ENCODE measurements around the gene CPPED1. TPM values are rescaled to one million over a fixed set of nuclear protein-coding genes. Genes with fewer than 3 reads are reported as not detected.
"Not testable (repeated sequence)": the region's sequence is repeated elsewhere in the genome, so short reads cannot be mapped to it uniquely, and the experiment has no call there.

The CPPED1 gene
- total and polyA plus RNA-seq, 2 of the 4 experiments (the other 2 are of a cell fraction) = 5.1 to 6.5 TPM

- H3K4me1 ChIP-seq (ENCODE audit: control insufficient read depth, insufficient read depth, low read length); in situ Hi-C loops (cut with MboI; ENCODE audit: low sequenced_read_pairs); H3K4me3 ChIP-seq (ENCODE audit: insufficient read depth, low read depth, low read length); H3K9ac ChIP-seq (ENCODE audit: low read depth, low read length); ATAC-seq (ENCODE audit: low read depth); H3K23ac ChIP-seq (ENCODE audit: low read depth, low read length); H2BK5ac ChIP-seq (ENCODE audit: low read depth, low read length, poor library complexity, severe bottlenecking); dilution Hi-C loops (cut with HindIII; ENCODE audit: low sequenced_read_pairs, unreplicated experiment); H3K56ac ChIP-seq (ENCODE audit: extremely low read depth, insufficient read depth, low read length); H3K27ac ChIP-seq (ENCODE audit: insufficient read depth, low read length); H3K4me2 ChIP-seq (ENCODE audit: low read depth, low read length); H4K20me1 ChIP-seq (ENCODE audit: insufficient read depth, low read length); CTCF ChIA-PET; H2AFZ ChIP-seq (replicated peaks; ENCODE audit: low read length, poor library complexity); DNase-seq; H3K4ac ChIP-seq (ENCODE audit: low read depth, low read length); POLR2A ChIA-PET (ENCODE audit: unreplicated experiment); H3K14ac ChIP-seq (replicated peaks; ENCODE audit: low read depth, low read length); H3K9me3 ChIP-seq (ENCODE audit: control insufficient read depth, insufficient read depth, low read length); H3K9me1 ChIP-seq (ENCODE audit: insufficient read depth, low read length); H2BK120ac ChIP-seq (ENCODE audit: low read depth, low read length); BruUV-seq (replicated peaks); H2BK15ac ChIP-seq (ENCODE audit: low read depth, low read length); H4K8ac ChIP-seq (ENCODE audit: low read depth in 2 of 2, low read length in 2 of 2); H4K91ac ChIP-seq (ENCODE audit: insufficient read depth, low read depth, low read length); H3K18ac ChIP-seq (ENCODE audit: low read depth, low read length); H4K5ac ChIP-seq (ENCODE audit: low read depth, low read length); H2AK5ac ChIP-seq (ENCODE audit: low read depth, low read length); H2BK20ac ChIP-seq (ENCODE audit: low read depth, low read length); H3K27me3 ChIP-seq (ENCODE audit: control insufficient read depth, insufficient read depth, low read length); intact Hi-C loops (cut with micrococcal nuclease); H3K36me3 ChIP-seq (ENCODE audit: control insufficient read depth, insufficient read depth, low read length); H2AK9ac ChIP-seq (replicated peaks; ENCODE audit: low read depth, low read length, poor library complexity): not testable (repeated sequence)
- no CpG with 5 or more reads among the region's 8 CpGs for whole genome bisulfite sequencing, 2 experiments (ENCODE audit: extremely low coverage in 2 of 2, insufficient read length in 1 of 2)
- peaks cover 7 to 16% of the 10 kb centered on the region in 2 experiments; a peak in 3 of 4 replicates for H3K79me1 ChIP-seq (ENCODE audit: low read depth in 1 of 2, low read length in 2 of 2)
Measured at GRCh38 chr16:12799996-12800395, 3.7 kb downstream of the CPPED1 start.

Measured in IMR-90 (cell line).